ENCODE measurements around the gene OXT. TPM values are rescaled to one million over a fixed set of nuclear protein-coding genes. Genes with fewer than 3 reads are reported as not detected.

OXT gene
- total RNA-seq, 2 donors from 2014 or later: not detected

DNA sequence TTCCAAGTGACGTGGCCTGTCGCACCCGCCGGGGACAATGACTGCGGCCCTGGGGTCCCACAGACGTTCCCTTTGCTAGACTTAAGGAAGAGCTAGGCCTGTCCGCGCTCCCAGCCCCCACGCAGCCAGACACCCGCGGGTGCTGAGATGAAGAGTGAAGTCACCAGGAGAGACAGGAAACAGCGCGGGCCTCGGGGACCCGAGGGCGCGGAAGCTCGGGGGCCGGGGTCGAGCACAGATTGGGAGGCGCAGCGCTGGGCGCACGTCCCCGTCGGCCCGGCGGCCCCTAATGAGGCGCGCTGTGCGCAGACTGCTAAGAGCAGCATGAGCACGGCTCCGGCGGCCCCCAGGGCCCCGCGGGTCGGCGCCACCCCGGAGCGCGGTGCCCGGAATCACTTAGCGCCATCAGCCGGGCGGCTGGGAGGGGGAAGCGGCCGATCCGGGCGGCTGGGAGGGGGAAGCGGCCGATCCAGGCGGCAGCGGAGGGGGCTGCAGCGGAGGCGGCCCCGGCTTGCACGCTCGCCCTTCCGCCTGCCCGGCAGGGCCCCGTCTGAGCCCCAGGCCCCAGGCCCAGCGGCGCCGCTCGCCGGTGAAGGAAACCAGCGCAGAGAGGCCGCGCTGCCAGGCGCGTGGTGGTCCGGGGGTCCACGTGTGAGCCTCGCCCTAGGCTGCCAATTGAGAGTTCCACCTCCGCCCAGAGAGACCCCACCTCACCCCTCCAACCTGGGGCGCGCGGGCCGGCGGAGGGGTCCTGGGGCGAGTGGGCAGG lies 21.4 kb downstream of the OXT start:
- WGBS, 2 donors: 6 to 30% methylated on average over 13 to 72 of the region's 81 CpGs
- TF ChIP-seq, protein P1, sequence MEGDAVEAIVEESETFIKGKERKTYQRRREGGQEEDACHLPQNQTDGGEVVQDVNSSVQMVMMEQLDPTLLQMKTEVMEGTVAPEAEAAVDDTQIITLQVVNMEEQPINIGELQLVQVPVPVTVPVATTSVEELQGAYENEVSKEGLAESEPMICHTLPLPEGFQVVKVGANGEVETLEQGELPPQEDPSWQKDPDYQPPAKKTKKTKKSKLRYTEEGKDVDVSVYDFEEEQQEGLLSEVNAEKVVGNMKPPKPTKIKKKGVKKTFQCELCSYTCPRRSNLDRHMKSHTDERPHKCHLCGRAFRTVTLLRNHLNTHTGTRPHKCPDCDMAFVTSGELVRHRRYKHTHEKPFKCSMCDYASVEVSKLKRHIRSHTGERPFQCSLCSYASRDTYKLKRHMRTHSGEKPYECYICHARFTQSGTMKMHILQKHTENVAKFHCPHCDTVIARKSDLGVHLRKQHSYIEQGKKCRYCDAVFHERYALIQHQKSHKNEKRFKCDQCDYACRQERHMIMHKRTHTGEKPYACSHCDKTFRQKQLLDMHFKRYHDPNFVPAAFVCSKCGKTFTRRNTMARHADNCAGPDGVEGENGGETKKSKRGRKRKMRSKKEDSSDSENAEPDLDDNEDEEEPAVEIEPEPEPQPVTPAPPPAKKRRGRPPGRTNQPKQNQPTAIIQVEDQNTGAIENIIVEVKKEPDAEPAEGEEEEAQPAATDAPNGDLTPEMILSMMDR (IDR thresholded peaks at IDR 0.05): no peak
- no peak for TF ChIP-seq POLR2A (IDR thresholded peaks at IDR 0.05)
- DNase-seq (no peak), ATAC-seq (no peak)
- no peaks in the 10 kb centered on the region for H3K36me3 ChIP-seq (replicated peaks in 1 of 2; ENCODE audit: insufficient read depth in 1 of 2, low read depth in 2 of 2)
- peaks cover 9% of the 10 kb centered on the region for H3K4me1 ChIP-seq
- no peaks in the 10 kb centered on the region for H3K9me3 ChIP-seq
- no peak overlapping the region for H3K27ac ChIP-seq
- H3K27me3 ChIP-seq: peaks cover 0 to 11% of the 10 kb centered on the region in 2 donors
- H3K4me3 ChIP-seq: no peak overlapping the region
- intact Hi-C loops (cut with DNase I): no loop called here

DNA sequence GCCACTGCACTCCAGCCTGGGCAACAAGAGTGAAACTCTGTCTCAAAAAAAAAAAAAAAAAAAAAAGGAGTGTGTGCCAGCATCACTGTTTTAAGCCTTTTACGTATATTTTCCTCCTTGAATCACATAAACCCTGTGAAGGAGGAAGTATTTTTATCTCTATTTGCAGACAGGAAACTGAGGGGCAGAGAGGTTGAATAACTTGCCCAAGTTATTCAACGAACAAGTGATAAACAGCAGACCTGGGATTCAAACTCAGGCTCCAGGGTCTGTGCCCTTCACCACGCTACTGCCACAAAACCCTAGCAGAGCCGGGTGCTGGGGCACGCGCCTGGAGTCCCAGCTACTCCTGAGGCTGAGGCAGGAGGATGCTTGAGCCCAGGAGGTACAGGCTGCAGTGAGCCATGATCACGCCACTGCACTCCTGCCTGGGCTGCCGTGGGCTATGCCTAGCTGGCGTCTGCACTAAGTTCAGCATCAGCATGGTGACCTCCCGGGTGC lies 22.5 kb downstream of the OXT start:
- peaks cover 0 to 11% of the 10 kb centered on the region in 2 donors for H3K27me3 ChIP-seq
- no peaks in the 10 kb centered on the region for H3K36me3 ChIP-seq (replicated peaks in 1 of 2; ENCODE audit: insufficient read depth in 1 of 2, low read depth in 2 of 2)
- ATAC-seq (no peak), DNase-seq (no peak)
- TF ChIP-seq POLR2A (IDR thresholded peaks at IDR 0.05): no peak
- no peaks in the 10 kb centered on the region for H3K9me3 ChIP-seq
- peaks cover 9% of the 10 kb centered on the region for H3K4me1 ChIP-seq
- intact Hi-C loops (cut with DNase I): no loop called here
- H3K27ac ChIP-seq: no peak overlapping the region
- H3K4me3 ChIP-seq: no peak overlapping the region
- 46 to 61% methylated on average over 5 to 10 of the region's 10 CpGs for WGBS, 2 donors

DNA sequence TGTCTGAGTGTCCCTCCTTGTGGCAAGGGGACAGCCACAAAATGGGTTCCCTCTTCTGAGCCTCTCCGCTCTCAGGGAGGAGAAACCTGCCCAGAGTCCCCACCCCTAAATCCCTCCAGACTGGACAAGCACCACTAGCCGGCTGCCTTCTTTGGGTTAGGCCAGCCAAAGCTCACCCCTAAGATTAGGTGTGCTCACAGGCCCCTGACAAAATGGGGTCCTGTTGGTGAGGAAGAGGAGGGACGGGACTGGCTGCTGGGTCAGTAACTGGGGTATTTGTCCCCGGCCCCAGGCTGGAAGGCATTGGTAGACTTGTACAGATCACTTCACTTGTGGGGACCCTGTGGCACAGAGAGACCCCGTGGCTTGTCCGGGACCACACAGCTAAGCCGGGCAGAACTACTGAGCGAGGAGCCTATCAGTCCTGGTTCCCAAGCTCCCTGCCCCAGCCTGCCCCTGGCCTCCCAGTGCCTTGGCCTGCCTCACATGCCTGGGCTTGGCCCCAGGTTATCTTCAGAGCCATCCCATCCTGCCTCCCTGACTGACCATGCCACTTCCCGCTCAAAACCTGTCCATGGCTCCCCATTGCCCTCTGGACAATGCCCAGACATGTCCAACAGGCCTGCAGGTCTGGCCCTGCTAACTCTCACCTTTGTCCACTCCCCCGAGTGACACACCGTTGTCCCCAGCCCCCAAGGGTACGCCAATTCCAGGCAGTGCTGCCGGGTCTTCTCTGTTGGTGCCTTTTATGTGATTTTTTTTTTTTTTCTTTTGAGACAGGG lies 23.6 kb downstream of the OXT start:
- H3K4me1 ChIP-seq: peaks cover 9% of the 10 kb centered on the region
- no peaks in the 10 kb centered on the region for H3K36me3 ChIP-seq (replicated peaks in 1 of 2; ENCODE audit: insufficient read depth in 1 of 2, low read depth in 2 of 2)
- no peak for DNase-seq
- TF ChIP-seq, protein P1 (IDR thresholded peaks at IDR 0.05): no peak
- no peak for TF ChIP-seq POLR2A (IDR thresholded peaks at IDR 0.05)
- peaks cover 0 to 11% of the 10 kb centered on the region in 2 donors for H3K27me3 ChIP-seq
- 79 to 80% methylated on average over 5 to 13 of the region's 13 CpGs for WGBS, 2 donors
- intact Hi-C loops (cut with DNase I): no loop called here
- no peak overlapping the region for H3K27ac ChIP-seq
- H3K9me3 ChIP-seq: no peaks in the 10 kb centered on the region
- no peak overlapping the region for H3K4me3 ChIP-seq
- ATAC-seq: no peak

DNA sequence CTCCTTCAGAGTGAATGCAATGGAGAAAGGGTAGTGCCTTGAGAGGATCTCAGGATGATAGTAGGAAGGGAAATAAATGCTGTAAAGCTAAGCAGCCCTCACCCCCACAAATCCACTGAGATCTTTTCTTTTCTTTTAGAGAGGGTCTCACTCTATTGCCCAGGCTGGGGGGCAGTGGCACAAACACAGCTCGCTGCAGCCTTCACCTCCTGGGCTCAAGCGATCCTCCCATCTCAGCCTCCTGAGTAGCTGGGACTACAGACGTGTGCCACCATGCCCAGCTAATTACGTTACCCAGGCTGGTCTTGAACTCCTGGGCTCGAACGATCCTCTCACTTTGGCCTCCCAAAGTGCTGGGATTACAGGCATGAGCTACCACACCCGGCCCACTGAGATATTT lies 29.1 kb downstream of the OXT start:
- ATAC-seq (no peak), DNase-seq (no peak)
- no peaks in the 10 kb centered on the region for H3K4me1 ChIP-seq
- H3K9me3 ChIP-seq: no peaks in the 10 kb centered on the region
- TF ChIP-seq, protein P1 (IDR thresholded peaks at IDR 0.05): no peak
- no peak for TF ChIP-seq POLR2A (IDR thresholded peaks at IDR 0.05)
- H3K27ac ChIP-seq: no peak overlapping the region
- H3K4me3 ChIP-seq: no peak overlapping the region
- no peaks in the 10 kb centered on the region for H3K36me3 ChIP-seq (replicated peaks in 1 of 2; ENCODE audit: insufficient read depth in 1 of 2, low read depth in 2 of 2)
- 76 to 86% methylated on average over 7 of the region's 7 CpGs for WGBS, 2 donors
- H3K27me3 ChIP-seq: no peaks in the 10 kb centered on the region
- intact Hi-C loops (cut with DNase I): no loop called here

DNA sequence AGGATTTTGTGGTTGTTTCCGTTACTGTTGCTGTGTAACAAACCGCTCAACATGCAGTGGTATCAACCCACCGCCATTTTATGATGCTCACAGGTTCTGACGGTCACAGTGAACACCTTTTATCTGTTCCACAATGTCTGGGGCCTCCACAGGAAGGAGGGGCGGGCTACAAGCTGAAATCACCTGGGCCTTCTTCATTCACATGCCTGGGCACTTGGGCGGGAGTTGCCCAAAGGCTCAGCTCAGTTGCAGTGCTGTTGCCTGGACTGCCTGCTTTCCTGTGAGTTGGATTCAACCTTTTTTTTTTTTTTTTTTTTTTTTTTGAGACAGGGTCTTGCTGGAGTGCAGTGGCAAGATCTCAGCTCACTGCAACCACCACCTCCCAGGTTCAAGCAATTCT lies 29.8 kb downstream of the OXT start:
- ATAC-seq (no peak), DNase-seq (no peak)
- 86 to 92% methylated on average over 6 of the region's 6 CpGs for WGBS, 2 donors
- intact Hi-C loops (cut with DNase I): no loop called here
- no peak for TF ChIP-seq POLR2A (IDR thresholded peaks at IDR 0.05)
- Histone ChIP-seq H3K36me3 (replicated peaks in 1 of 2; ENCODE audit: insufficient read depth in 1 of 2, low read depth in 2 of 2) (no peaks in the 10 kb centered on the region), H3K4me1 (no peaks in the 10 kb centered on the region), H3K9me3 (no peaks in the 10 kb centered on the region), H3K4me3 (no peak overlapping the region), H3K27ac (no peak overlapping the region), H3K27me3 (no peaks in the 10 kb centered on the region)

All from body of pancreas (tissue), 4 donors.